GM21717 (cell line): ENCODE measurements around the gene CDH13.

Experiments
- ATAC-seq: cut with Tn5 transposase; IDR thresholded peaks from one replicate; pipeline ENCODE4 v1.9.1; 2021; ENCODE audit warnings: mild to moderate bottlenecking, moderate library complexity; ENCODE audit not compliant: unreplicated experiment

CDH13 gene

GRCh38 chr16:83723244-83723643, 1096.5 kb downstream of the CDH13 start:
- ATAC-seq: no peak

GRCh38 chr16:83723901-83724300, 1097.1 kb downstream of the CDH13 start:
- ATAC-seq: no peak

- ATAC-seq: no peak
Measured at GRCh38 chr16:83724585-83724984, 1097.8 kb downstream of the CDH13 start.

GRCh38 chr16:83725313-83725712, 1098.5 kb downstream of the CDH13 start:
- ATAC-seq: no peak

- no peak for ATAC-seq
Measured at GRCh38 chr16:83727018-83727417, 1100.2 kb downstream of the CDH13 start.

GRCh38 chr16:83727751-83728352, 1101.1 kb downstream of the CDH13 start:
- ATAC-seq: no peak

GRCh38 chr16:83728492-83728891, 1101.7 kb downstream of the CDH13 start:
- no peak for ATAC-seq

- ATAC-seq: no peak
Measured at GRCh38 chr16:83730812-83731211, 1104.0 kb downstream of the CDH13 start.

GRCh38 chr16:83732536-83732935, 1105.8 kb downstream of the CDH13 start:
- ATAC-seq: no peak

- no peak for ATAC-seq
Measured at GRCh38 chr16:83733301-83733700, 1106.5 kb downstream of the CDH13 start.

- no peak for ATAC-seq
Measured at GRCh38 chr16:83734136-83734535, 1107.4 kb downstream of the CDH13 start.

GRCh38 chr16:83737729-83738354, 1111.1 kb downstream of the CDH13 start:
- no peak for ATAC-seq

GRCh38 chr16:83738923-83739503, 1112.2 kb downstream of the CDH13 start:
- no peak for ATAC-seq

- no peak for ATAC-seq
Measured at GRCh38 chr16:83742124-83742899, 1115.5 kb downstream of the CDH13 start.

GRCh38 chr16:83743241-83743640, 1116.5 kb downstream of the CDH13 start:
- no peak for ATAC-seq

GRCh38 chr16:83743720-83744119, 1117.0 kb downstream of the CDH13 start:
- no peak for ATAC-seq

- ATAC-seq: no peak
Measured at GRCh38 chr16:83744441-83744981, 1117.7 kb downstream of the CDH13 start.

GRCh38 chr16:83746611-83747010, 1119.8 kb downstream of the CDH13 start:
- no peak for ATAC-seq

- no peak for ATAC-seq
Measured at GRCh38 chr16:83747936-83748335, 1121.2 kb downstream of the CDH13 start.

GRCh38 chr16:83755391-83755790, 1128.6 kb downstream of the CDH13 start:
- no peak for ATAC-seq
